Heart left ventricle (tissue), 13 donors: Measurements from ENCODE around the gene GNB1.

Experiments used
- CTCF ChIP-seq, 12 donors: fragments of 200-600 bp; sonication (generic) in 4 of 12; IDR thresholded peaks; one replicate each; pipeline versions ENCODE4 v1.5.0 to v1.8.0; 2018 to 2022; ENCODE audit warnings: antibody characterized with exemption in 12 of 12, mild to moderate bottlenecking in 5 of 12
- POLR2A ChIP-seq, 2 donors: fragments of 450-650 bp; IDR thresholded peaks; one replicate each; pipeline ENCODE4 v1.6.1; 2017; ENCODE audit warnings: antibody characterized with exemption in 2 of 2, mild to moderate bottlenecking in 2 of 2, moderate library complexity in 2 of 2
- donor health status: ischemic (EF 13 %, LVEDD 7.1; RV severe dilation, severe dysfunction).
- donor health status: DM: no; HTN: yes; CAD: no.
- donor health status: DM: no; HTN: no; CAD: no.
- donor health status: ischemic (EF 25% LVEDD 6.9; RV normal size, moderate dysfunction).
- donor health status: ischemic (EF 25% LVEDD 5.7; RV mildly dilated, moderate dysfunction).
- donor health status: ischemic (EF 35%, LVEDD 5.7; RV mildly dilated, moderate dysfunction).
- donor health status: nonischemic (EF 11% LVEDD 7.7; RV severe dilation, severe dysfunction).
- donor health status: DM: yes; HTN: yes; CAD: no.
- donor health status: PGD.
- donor health status: ischemic (EF 29% LVEDD 5.4; RV normal size, mild dysfunction).
- donor health status: nonischemic (EF 23%, LVEDD 6.1; RV moderate dilation, normal function).

GRCh38 chr1:1906185-1907097 is 15.6 kb upstream of the GNB1 start:
- TF ChIP-seq POLR2A (IDR thresholded peaks at IDR 0.05) = no peak
- TF ChIP-seq CTCF (IDR thresholded peaks at IDR 0.05) = peak; percentile 89 to 96 (median 92)
